ENCODE data around the gene RIC1.
"Not testable (repeated sequence)": the region's sequence is repeated elsewhere in the genome, so short reads cannot be mapped to it uniquely, and the experiment has no call there.

The RIC1 gene

DNA sequence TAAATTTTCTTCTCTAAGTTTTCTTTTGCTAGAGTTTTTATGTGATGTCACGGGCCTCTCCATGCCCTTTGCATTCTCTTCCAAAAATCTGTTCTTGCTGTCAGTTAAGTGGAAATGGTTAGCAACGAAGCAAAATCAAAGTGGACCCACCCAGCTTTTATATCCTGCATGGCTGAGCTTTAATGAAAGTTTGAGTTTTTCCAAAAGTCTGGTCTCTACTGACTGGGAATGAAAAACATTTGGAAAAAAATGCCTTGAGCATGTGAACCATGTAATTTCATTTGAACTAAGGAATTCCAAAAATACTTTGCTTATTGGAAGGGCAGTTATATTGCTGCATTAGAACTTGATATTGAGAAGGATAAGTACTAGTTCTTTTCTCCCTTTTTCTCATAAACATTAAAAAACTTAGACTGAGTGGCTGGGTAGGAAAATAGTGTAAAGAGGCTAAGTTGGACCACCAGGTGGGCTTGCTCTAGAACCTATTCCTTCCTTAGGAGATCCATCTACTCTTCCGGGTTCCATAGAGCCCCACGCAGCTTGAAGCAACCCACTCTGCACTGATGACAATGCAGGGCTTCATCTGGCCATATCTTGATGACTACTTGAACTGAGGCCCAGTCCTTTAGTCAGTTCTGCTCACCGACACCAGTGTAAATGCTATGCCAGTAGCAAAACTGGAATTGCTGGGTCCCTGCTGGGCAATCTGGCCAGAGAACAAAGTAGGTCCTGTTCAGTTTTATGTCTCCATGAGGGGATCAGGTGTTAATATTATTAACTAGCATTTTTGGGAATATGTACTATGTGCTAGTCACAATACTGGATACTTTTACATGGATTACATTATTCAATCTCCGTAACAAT lies 17.4 kb upstream of the RIC1 start:
- Mint-ChIP-seq H3K9me3 (peaks cover 0 to 3% of the 10 kb centered on the region in 2 donors), H3K27me3 (no peaks in the 10 kb centered on the region), H3K4me1 (peaks cover 26% of the 10 kb centered on the region), H3K4me3 (no peak overlapping the region), H3K27ac (no peak overlapping the region)
- ATAC-seq (no peak), DNase-seq (no peak)

DNA sequence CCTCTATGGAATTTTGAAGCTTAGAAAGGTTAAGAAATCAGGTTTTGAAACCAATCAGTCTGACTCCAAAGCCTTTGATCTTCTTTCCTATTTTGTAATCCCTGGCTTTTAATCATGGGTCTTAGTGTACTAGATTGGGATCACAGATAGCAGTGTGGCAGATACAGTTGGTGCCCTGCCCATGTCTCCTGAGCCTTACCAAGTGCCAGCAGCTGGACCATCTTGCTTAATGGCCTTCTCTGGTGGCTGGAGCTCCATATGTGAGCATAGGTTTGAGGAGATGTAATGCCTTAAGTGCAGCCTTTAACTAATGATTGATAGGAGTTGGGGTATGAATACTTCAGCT lies 16.7 kb upstream of the RIC1 start:
- no peak overlapping the region for H3K4me3 Mint-ChIP-seq
- H3K27ac Mint-ChIP-seq: no peak overlapping the region
- DNase-seq: no peak
- H3K4me1 Mint-ChIP-seq: peaks cover 28% of the 10 kb centered on the region
- no peaks in the 10 kb centered on the region for H3K9me3 Mint-ChIP-seq
- no peak for ATAC-seq
- no peaks in the 10 kb centered on the region for H3K27me3 Mint-ChIP-seq

- H3K4me3 Mint-ChIP-seq: no peak overlapping the region
- peak overlapping the region in 1 of 2 donors; percentile 30 for H3K27ac Mint-ChIP-seq
- no peak for DNase-seq
- ATAC-seq: peak; percentile 55
- no peaks in the 10 kb centered on the region for H3K27me3 Mint-ChIP-seq
- H3K9me3 Mint-ChIP-seq: no peaks in the 10 kb centered on the region
- H3K4me1 Mint-ChIP-seq: peaks cover 38% of the 10 kb centered on the region
These were observed 14.7 kb upstream of the RIC1 start for GRCh38 chr9:5614192-5614591.

DNA sequence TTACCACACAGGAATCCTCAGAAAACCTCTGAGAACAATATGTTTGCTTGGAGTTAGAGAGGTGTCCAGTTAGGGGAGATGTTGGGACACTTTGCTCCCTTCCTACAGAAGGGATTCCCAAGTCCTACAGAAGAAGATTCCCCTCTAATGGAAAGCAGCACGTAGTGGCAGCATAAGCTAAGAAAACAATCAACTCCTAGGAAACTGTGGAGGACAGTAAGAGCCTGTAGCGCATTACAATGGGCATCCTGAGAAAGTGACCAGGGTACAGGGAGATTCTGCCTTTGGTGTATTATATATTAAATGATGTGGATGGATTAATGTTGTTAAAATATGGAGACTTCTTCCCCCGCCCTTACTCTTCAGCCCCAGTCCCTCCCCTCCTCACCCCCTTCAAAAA lies 13.9 kb upstream of the RIC1 start:
- DNase-seq: no peak
- H3K27ac Mint-ChIP-seq: no peak overlapping the region
- no peak overlapping the region for H3K4me3 Mint-ChIP-seq
- no peaks in the 10 kb centered on the region for H3K9me3 Mint-ChIP-seq
- H3K4me1 Mint-ChIP-seq: peaks cover 38% of the 10 kb centered on the region
- no peaks in the 10 kb centered on the region for H3K27me3 Mint-ChIP-seq
- ATAC-seq: no peak

- DNase-seq (no peak), ATAC-seq (peak; percentile 94)
- Mint-ChIP-seq H3K4me1 (peaks cover 46% of the 10 kb centered on the region), H3K4me3 (peak overlapping the region; percentile 19 to 29), H3K9me3 (no peaks in the 10 kb centered on the region), H3K27ac (no peak overlapping the region), H3K27me3 (no peaks in the 10 kb centered on the region)
These were observed 11.2 kb upstream of the RIC1 start for GRCh38 chr9:5617749-5618148.

- Mint-ChIP-seq H3K27me3 (no peaks in the 10 kb centered on the region), H3K9me3 (no peaks in the 10 kb centered on the region), H3K27ac (no peak overlapping the region), H3K4me1 (peaks cover 53% of the 10 kb centered on the region), H3K4me3 (no peak overlapping the region)
- DNase-seq: no peak
- no peak for ATAC-seq
These were observed 8.4 kb upstream of the RIC1 start for GRCh38 chr9:5620494-5620893.

DNA sequence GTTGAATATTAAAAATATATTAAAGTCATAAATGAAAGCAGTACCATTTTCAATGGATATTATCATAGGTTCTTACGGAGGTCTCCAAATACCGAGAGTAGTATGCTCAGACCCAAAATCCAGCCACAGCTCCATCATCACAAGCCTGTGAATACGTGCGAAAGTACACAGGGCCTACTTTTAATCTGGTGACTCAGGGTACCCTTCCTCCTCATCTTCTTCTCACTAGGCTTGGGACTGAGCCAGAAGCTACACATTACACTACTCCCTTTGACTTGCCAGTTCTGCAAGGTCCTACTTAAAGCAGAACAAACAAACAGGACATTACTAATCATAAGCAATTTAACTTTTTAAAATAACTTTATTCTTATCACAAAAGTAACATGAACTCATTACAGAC lies 7.6 kb upstream of the RIC1 start:
- no peaks in the 10 kb centered on the region for H3K27me3 Mint-ChIP-seq
- no peak for ATAC-seq
- H3K9me3 Mint-ChIP-seq: no peaks in the 10 kb centered on the region
- no peak overlapping the region for H3K4me3 Mint-ChIP-seq
- H3K4me1 Mint-ChIP-seq: peaks cover 57% of the 10 kb centered on the region
- no peak for DNase-seq
- no peak overlapping the region for H3K27ac Mint-ChIP-seq

- no peak for ATAC-seq
- H3K27me3 Mint-ChIP-seq: no peaks in the 10 kb centered on the region
- DNase-seq: no peak
- H3K9me3 Mint-ChIP-seq: no peaks in the 10 kb centered on the region
- no peak overlapping the region for H3K4me3 Mint-ChIP-seq
- peaks cover 64% of the 10 kb centered on the region for H3K4me1 Mint-ChIP-seq
- H3K27ac Mint-ChIP-seq: no peak overlapping the region
These were observed 6.9 kb upstream of the RIC1 start for GRCh38 chr9:5622016-5622415.

GRCh38 chr9:5624655-5625054 lies 4.3 kb upstream of the RIC1 start:
- Mint-ChIP-seq H3K4me3 (peak overlapping the region; percentile 21 to 68), H3K27ac (peak overlapping the region; percentile 81 to 98), H3K27me3 (no peaks in the 10 kb centered on the region), H3K4me1 (peaks cover 51% of the 10 kb centered on the region), H3K9me3 (no peaks in the 10 kb centered on the region)
- DNase-seq: no peak
- peak; percentile 22 for ATAC-seq

DNA sequence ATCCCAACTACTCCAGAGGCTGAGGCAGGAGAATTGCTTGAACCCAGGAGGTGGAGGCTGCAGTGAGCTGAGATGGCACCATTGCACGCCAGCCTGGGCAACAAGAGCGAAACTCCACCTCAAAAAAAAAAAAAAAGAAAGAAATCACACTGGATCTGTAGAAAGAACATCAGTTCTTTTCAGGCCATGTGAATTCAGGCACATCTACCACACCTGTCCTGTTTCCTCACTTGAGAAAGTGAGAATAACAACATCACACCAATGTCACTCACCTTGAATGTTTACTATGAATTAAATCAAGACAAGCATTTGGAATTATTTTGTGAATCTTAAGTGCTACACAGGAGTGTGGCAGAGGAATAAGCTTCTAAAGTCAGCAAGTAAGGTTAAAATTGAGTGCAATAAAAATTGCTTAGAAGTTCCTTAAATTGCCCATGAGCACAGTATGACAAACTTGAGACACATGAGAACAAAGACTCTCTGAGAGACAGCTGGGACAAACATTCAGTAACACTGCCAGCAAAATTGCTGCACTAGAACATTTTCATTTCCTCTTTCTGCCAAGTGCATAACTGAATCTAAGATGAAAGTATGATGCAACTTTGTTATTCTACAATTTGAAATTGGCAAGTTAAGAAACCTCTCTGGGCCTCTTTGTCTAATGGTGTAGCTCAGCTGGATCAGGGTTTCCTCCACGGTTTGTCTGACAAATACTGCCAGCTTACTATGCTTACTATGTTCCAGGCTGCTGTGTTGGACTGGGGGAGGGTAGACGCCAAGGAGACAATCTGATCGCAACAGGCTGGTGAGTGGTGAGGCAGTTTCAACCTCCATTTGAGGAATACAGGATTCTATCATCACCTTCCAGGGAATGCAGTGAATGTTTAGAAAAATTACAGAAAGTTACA lies 1.9 kb upstream of the RIC1 start:
- Mint-ChIP-seq H3K27me3 (no peaks in the 10 kb centered on the region), H3K4me1 (peaks cover 55% of the 10 kb centered on the region), H3K9me3 (no peaks in the 10 kb centered on the region), H3K27ac (peak overlapping the region; percentile 98 to 99), H3K4me3 (peak overlapping the region; percentile 87 to 98)
- ATAC-seq (peak; percentile 41), DNase-seq (peak; percentile 58 to 69)

GRCh38 chr9:5627686-5628085 lies 1.2 kb upstream of the RIC1 start:
- Mint-ChIP-seq H3K4me1 (peaks cover 62% of the 10 kb centered on the region), H3K27ac (peak overlapping the region; percentile 98 to 99), H3K4me3 (peak overlapping the region; percentile 87 to 98)
- not testable (repeated sequence) for H3K9me3 Mint-ChIP-seq, H3K27me3 Mint-ChIP-seq, ATAC-seq
- peak; percentile 40 to 45 for DNase-seq

GRCh38 chr9:5628183-5628529 lies 751 bp upstream of the RIC1 start:
- ATAC-seq (no peak), DNase-seq (no peak)
- H3K4me3 Mint-ChIP-seq: peak overlapping the region; percentile 87 to 98
- peak overlapping the region; percentile 98 to 99 for H3K27ac Mint-ChIP-seq
- peaks cover 67% of the 10 kb centered on the region for H3K4me1 Mint-ChIP-seq
- no peaks in the 10 kb centered on the region for H3K27me3 Mint-ChIP-seq
- no peaks in the 10 kb centered on the region for H3K9me3 Mint-ChIP-seq

GRCh38 chr9:5629312-5630080 lies 589 bp downstream of the RIC1 start:
- ATAC-seq (peak; percentile 18), DNase-seq (peak in 1 of 2 donors; percentile 59)
- no peaks in the 10 kb centered on the region for H3K27me3 Mint-ChIP-seq
- H3K27ac Mint-ChIP-seq: peak overlapping the region; percentile 93 to 98
- H3K9me3 Mint-ChIP-seq: peaks cover 3 to 5% of the 10 kb centered on the region in 2 donors
- H3K4me1 Mint-ChIP-seq: peaks cover 71% of the 10 kb centered on the region
- peak overlapping the region; percentile 96 to 99 for H3K4me3 Mint-ChIP-seq

DNA sequence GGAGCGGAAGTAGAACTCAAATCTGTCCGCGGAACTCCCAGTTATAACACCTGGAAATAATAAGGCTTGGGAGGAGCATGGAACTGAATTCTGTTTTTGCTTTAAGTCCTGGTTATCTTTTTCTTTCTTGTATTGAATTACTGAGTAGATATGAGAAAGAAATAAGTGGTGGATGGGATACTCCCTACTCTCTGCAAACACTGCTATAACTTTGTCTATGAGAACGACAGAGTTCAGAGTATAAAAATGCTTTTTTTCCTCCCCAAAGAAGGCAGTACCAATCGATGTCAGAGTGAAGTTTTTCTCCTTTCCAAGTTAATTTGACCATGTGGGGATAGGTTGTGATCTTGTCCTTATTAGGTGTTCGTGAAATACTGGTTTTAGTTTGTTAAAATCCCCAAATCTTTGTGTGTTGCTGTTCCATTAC lies 1.2 kb downstream of the RIC1 start:
- ATAC-seq (no peak), DNase-seq (no peak)
- H3K9me3 Mint-ChIP-seq: peaks cover 9 to 11% of the 10 kb centered on the region in 2 donors
- peak overlapping the region; percentile 96 to 99 for H3K4me3 Mint-ChIP-seq
- H3K4me1 Mint-ChIP-seq: peaks cover 71% of the 10 kb centered on the region
- H3K27ac Mint-ChIP-seq: peak overlapping the region; percentile 93 to 98
- H3K27me3 Mint-ChIP-seq: no peaks in the 10 kb centered on the region

DNA sequence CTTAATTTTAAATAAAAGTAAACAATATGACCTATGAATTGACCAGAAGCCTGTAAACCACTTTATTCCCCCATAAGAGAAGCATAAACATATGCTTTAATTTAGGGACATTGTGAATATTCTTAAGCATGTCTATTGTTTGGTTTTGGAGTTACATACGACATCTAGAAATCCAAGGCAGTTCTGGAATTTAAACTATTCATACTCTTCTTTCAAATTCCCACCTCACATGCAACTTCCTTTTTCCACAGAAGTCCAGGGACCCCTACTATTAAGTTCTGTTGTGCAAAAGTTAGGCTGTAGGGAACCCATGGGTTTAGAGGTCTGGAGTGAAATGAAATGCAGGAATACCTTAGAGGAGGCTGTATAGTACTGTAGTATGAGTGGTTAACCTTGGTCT lies 2.1 kb downstream of the RIC1 start:
- Mint-ChIP-seq H3K4me3 (peak overlapping the region; percentile 50 to 52), H3K9me3 (peaks cover 17 to 21% of the 10 kb centered on the region in 2 donors), H3K4me1 (peaks cover 66% of the 10 kb centered on the region), H3K27me3 (no peaks in the 10 kb centered on the region), H3K27ac (no peak overlapping the region)
- DNase-seq (no peak), ATAC-seq (no peak)

Measured in stimulated activated naive CD8-positive, alpha-beta T cell treated with anti-CD3 and anti-CD28 coated beads, Interleukin-15, amount 100 ng/mL, for 72 hours (primary cell).